Uterus (tissue), 2 donors: ENCODE measurements around the gene COL13A1.

Experiments
- POLR2A ChIP-seq, 2 donors: fragments of 450-650 bp; IDR thresholded peaks; one replicate each; pipeline ENCODE4 v1.6.1; 2016; ENCODE audit warnings: antibody characterized with exemption in 2 of 2, mild to moderate bottlenecking in 1 of 2, moderate library complexity in 1 of 2
- TF ChIP-seq, protein P1 (sequence below), 4 experiments: fragments of 200-600 bp in 2 of 4; fragments of 450-650 bp in 2 of 4; sonication (generic) in 2 of 4; IDR thresholded peaks; one replicate each; pipeline ENCODE4 v1.5.1; 2016 to 2019; ENCODE audit warnings: antibody characterized with exemption in 4 of 4, mild to moderate bottlenecking in 2 of 4, moderate library complexity in 1 of 4

GRCh38 chr10:69819716-69820506 lies 18.2 kb downstream of the COL13A1 start:
- no peak for TF ChIP-seq POLR2A (IDR thresholded peaks at IDR 0.05)
- TF ChIP-seq, protein P1, sequence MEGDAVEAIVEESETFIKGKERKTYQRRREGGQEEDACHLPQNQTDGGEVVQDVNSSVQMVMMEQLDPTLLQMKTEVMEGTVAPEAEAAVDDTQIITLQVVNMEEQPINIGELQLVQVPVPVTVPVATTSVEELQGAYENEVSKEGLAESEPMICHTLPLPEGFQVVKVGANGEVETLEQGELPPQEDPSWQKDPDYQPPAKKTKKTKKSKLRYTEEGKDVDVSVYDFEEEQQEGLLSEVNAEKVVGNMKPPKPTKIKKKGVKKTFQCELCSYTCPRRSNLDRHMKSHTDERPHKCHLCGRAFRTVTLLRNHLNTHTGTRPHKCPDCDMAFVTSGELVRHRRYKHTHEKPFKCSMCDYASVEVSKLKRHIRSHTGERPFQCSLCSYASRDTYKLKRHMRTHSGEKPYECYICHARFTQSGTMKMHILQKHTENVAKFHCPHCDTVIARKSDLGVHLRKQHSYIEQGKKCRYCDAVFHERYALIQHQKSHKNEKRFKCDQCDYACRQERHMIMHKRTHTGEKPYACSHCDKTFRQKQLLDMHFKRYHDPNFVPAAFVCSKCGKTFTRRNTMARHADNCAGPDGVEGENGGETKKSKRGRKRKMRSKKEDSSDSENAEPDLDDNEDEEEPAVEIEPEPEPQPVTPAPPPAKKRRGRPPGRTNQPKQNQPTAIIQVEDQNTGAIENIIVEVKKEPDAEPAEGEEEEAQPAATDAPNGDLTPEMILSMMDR (IDR thresholded peaks at IDR 0.05) = no peak
